Stimulated activated CD8-positive, alpha-beta memory T cell treated with anti-CD3 and anti-CD28 coated beads, Interleukin-12 subunit alpha, Interleukin-12 subunit beta, amount 100 ng/mL, for 24 hours (primary cell): ENCODE data around the gene INTS15.

ENCODE experiments used
- DNase-seq: peaks from one replicate; pipeline ENCODE4 v3.0.0-alpha.2; 2020; ENCODE audit errors: extremely low read depth

The INTS15 gene

GRCh38 chr7:6589829-6590644 is at the start of gene INTS15:
Gene INTS15 (plus strand): TSS chr7:6590021. CDS start chr7:6590284, 263 bp downstream.
- DNase-seq, result peak; percentile 63

- DNase-seq, result no peak
Measured at GRCh38 chr7:6542368-6542767, 47.5 kb upstream of the INTS15 start.

- DNase-seq, result no peak
Measured at GRCh38 chr7:6545398-6546126, 44.3 kb upstream of the INTS15 start.

- DNase-seq, result no peak
Measured at GRCh38 chr7:6546498-6547251, 43.1 kb upstream of the INTS15 start.

GRCh38 chr7:6547400-6547799 is 42.4 kb upstream of the INTS15 start:
- DNase-seq, result no peak

- DNase-seq, result no peak
Measured at GRCh38 chr7:6551016-6551511, 38.8 kb upstream of the INTS15 start, which contains the start of gene GRID2IP. Gene GRID2IP (minus strand): TSS chr7:6551461. CDS start chr7:6551436, 25 bp downstream.

- DNase-seq, result no peak
Measured at GRCh38 chr7:6553448-6554044, 36.3 kb upstream of the INTS15 start.

- DNase-seq, result no peak
Measured at GRCh38 chr7:6554848-6555247, 35.0 kb upstream of the INTS15 start.

- DNase-seq, result no peak
Measured at GRCh38 chr7:6556196-6556595, 33.6 kb upstream of the INTS15 start.

- no peak for DNase-seq
Measured at GRCh38 chr7:6558837-6559236, 31.0 kb upstream of the INTS15 start.

GRCh38 chr7:6559896-6560295 is 29.9 kb upstream of the INTS15 start:
- DNase-seq, result no peak

- no peak for DNase-seq
Measured at GRCh38 chr7:6562106-6562505, 27.7 kb upstream of the INTS15 start.

- no peak for DNase-seq
Measured at GRCh38 chr7:6563936-6564770, 25.7 kb upstream of the INTS15 start.

- no peak for DNase-seq
Measured at GRCh38 chr7:6565655-6566054, 24.2 kb upstream of the INTS15 start.

- no peak for DNase-seq
Measured at GRCh38 chr7:6567886-6568285, 21.9 kb upstream of the INTS15 start.

GRCh38 chr7:6571160-6571779 is 18.6 kb upstream of the INTS15 start:
- DNase-seq, result no peak

GRCh38 chr7:6575281-6576023 is 14.4 kb upstream of the INTS15 start:
- DNase-seq, result no peak

GRCh38 chr7:6576024-6576866 is 13.6 kb upstream of the INTS15 start:
- no peak for DNase-seq
